GM18858 (cell line): ENCODE measurements around the gene FOXP4.

Source experiments
- ATAC-seq: cut with Tn5 transposase; IDR thresholded peaks from one replicate; pipeline ENCODE4 v1.9.1; 2021; ENCODE audit not compliant: unreplicated experiment

Gene FOXP4

GRCh38 chr6:41519745-41520699, 26.2 kb upstream of the FOXP4 start:
- no peak for ATAC-seq

GRCh38 chr6:41522780-41523548, 23.2 kb upstream of the FOXP4 start:
- no peak for ATAC-seq

- no peak for ATAC-seq
These were observed 22.1 kb upstream of the FOXP4 start for GRCh38 chr6:41523915-41524633.

DNA sequence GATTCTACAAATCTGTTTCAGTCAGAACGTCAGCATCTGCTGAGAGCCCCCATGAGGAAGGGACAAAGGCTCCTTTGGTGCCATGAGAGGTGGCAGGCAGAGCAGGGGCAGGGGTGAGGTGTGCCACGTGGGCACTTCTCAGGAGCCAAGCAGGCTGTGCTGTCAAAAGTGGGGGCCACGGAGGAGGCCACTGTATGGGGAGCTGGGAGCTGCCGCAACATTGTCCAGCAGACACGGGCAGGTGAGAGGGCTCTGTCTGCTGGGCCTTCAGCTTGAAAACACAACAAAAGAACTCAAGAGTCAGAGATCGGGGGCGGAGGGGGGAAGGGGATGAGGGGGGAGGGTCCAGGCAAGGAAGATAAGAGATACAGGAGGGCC, 21.6 kb upstream of the FOXP4 start:
- ATAC-seq, result no peak

DNA sequence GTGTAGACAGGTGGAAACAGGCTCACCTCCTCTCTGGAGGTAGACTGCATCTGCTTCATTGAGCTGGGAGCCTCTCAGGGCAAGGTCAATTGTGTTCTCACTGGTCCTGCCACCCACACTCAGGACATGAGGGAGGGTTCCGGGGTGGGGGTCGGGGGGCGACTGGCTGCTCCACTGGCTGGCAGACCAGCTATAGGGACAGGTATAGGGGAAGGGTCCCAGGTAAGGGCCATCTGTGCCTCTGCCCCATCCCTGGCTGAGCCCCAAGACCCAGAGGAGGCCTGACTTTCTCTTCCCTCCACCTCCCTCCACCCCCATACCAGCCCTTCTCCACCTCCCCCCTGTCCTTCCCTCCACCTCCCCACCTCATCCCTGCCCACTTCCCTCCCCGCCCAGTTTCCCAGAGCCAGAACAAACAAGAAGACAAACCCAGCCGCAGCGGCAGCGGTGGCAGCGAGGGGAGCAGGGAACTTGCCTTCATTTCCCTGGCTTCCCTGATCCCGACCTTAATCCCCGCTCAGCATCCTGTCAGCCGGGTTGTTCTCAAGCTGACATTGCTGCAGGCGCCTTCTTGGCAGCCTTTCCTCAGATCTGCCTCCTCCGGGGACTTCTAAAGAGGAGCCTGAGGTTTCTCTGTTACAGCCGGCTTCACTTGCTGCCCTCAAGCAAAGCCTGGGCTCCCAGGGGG, 18.3 kb upstream of the FOXP4 start:
- no peak for ATAC-seq

DNA sequence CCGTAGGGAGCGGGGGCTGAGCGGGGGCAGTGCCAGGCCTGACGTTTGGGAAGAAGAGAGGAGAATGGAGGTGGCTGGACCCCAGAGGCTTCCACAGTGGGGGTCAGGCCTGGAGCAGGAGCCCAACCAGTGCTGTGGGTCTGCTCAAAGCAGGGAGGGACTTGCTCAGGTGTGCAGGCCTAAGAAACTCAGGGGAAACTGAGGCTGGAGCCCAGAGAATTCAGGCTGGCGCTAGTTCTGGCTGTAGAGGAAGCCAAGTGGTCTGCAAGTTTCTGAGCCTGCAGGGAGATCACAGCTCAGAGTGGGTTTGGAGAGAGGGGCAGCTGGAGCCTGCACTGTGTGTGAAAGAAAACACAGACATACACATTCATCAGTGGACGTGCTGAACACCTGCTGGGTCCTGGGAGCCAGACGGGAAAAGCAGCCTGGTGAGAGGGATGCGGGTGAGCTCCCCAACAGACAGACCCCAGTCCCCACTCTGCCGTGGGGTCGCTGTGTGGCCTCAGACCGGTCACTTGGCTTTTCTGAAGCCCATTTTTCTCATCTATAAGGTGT, 17.7 kb upstream of the FOXP4 start:
- no peak for ATAC-seq

DNA sequence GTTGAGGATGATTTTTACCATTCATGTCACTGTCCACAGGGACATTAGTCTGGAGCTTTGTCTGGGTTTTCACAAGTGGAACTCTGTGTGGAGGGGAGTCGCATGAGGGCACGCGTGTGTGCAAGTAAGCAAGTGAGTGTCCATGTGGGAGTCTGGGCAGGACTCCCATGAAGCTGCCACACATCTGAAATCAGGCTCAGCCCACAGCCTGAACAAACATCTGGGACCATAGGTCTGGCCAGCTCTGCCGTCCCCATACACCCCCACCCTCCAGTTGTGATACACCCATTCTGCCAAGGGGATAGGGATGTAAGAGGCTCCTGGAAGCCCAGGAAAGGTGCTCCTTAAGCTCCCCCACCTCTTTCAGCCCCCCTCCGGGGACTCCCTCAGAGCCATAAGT, 17.1 kb upstream of the FOXP4 start:
- ATAC-seq, result no peak

DNA sequence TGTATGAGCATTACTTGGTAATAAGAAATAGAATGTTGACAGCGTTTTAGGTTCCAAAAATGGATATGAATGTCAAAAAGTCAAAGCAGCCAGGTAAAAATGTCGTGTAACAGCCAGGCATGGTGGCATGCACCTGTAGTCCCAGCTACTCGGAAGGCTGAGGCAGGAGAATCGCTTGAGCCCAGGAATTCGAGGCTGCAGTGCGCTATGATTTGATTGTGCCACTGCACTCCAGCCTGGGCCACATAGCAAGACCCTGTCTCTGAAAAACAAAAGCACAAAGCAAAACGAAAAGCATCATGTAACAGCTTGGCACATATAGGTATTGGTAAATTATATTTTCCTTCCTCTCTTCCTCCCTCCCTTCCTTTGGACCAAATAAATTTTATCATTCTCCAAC, 16.2 kb upstream of the FOXP4 start:
- ATAC-seq, result no peak

GRCh38 chr6:41530476-41530875, 15.7 kb upstream of the FOXP4 start:
- no peak for ATAC-seq

GRCh38 chr6:41531016-41531415, 15.2 kb upstream of the FOXP4 start:
- ATAC-seq, result no peak

- peak; percentile 91 for ATAC-seq
These were observed 14.3 kb upstream of the FOXP4 start for GRCh38 chr6:41531591-41532582.

DNA sequence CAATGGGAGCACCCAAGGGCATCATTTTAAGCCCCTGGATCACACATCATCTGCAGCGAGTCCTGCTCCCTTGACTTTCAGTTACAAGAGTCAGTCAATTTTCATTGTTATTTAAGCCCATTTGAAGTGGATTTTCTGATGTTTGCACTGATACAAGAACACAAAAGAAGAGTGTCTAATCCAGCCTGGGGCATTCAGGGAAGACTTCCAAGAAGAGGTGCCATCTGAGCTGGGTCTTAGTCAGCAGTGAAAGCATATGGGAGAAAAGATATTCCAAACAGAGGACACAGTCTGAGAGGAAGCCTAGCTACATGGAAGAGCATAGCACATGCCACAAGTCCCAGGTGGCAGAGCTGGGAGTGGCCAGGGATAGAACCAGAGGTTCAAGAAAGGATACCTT, 10.4 kb upstream of the FOXP4 start:
- ATAC-seq, result no peak

GRCh38 chr6:41536795-41537758, 9.1 kb upstream of the FOXP4 start:
- ATAC-seq, result no peak

GRCh38 chr6:41538556-41539182, 7.5 kb upstream of the FOXP4 start:
- no peak for ATAC-seq

- ATAC-seq, result no peak
These were observed 7.0 kb upstream of the FOXP4 start for GRCh38 chr6:41539204-41539603.

GRCh38 chr6:41541364-41541763, 4.8 kb upstream of the FOXP4 start:
- no peak for ATAC-seq

- no peak for ATAC-seq
These were observed 3.1 kb upstream of the FOXP4 start for GRCh38 chr6:41543087-41543486.

DNA sequence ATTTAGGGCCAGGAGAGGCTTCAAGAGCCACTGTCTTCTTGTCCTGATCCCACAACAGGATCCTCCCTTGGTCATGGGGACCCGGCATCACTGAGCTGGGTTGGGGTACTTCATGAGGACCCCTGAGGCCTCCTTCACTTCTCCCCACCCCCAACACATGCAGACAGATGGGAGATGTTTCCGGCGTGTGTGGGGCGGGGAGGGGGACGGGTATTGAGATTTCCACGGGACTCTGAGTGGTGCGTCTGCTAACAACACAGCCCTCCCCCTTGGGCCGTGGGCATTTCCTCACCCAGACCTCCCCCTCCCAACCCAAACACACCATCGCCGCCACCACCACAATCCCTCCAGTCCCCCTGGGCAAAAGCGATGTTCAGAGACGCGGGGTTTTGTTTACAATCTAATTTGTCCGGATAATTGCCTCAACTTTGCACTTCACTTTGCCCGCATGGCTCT, 906 bp upstream of the FOXP4 start:
- ATAC-seq, result no peak
